ENCODE results near the gene C10orf143.

Gene C10orf143

GRCh38 chr10:130014263-130015074 is 96.2 kb downstream of the C10orf143 start:
- no peak for DNase-seq (ENCODE audit: low read depth)

Data from non-pigmented ciliary epithelial cell (primary cell).